Memory B cell (primary cell): ENCODE results near the gene SPOCD1.

Experiments used
- ATAC-seq: fragments of 150-1000 bp; cut with Tn5 transposase; 2 replicates; pipeline ENCODE4 v1.10.0; 2021; ENCODE audit warnings: low read depth, mild to moderate bottlenecking, moderate library complexity
- DNase-seq, 2 donors: peaks; one replicate each; pipeline ENCODE4 v3.0.0; 2022; ENCODE audit warnings: low spot score in 2 of 2
- H3K27ac Mint-ChIP-seq: one replicate; pipeline ENCODE4 v1.8.0; 2022; ENCODE audit warnings: mild to moderate bottlenecking, moderate library complexity, mixed read lengths
- H3K27me3 Mint-ChIP-seq: one replicate; pipeline ENCODE4 v1.8.0; 2022; ENCODE audit warnings: mixed read lengths
- H3K36me3 Mint-ChIP-seq: one replicate; pipeline ENCODE4 v1.8.0; 2022; ENCODE audit warnings: mild to moderate bottlenecking, mixed read lengths
- H3K4me1 Mint-ChIP-seq: one replicate; pipeline ENCODE4 v1.8.0; 2022; ENCODE audit warnings: mixed read lengths
- H3K4me3 Mint-ChIP-seq: one replicate; pipeline ENCODE4 v1.8.0; 2022; ENCODE audit warnings: mild to moderate bottlenecking, moderate library complexity, mixed read lengths
- H3K9me3 Mint-ChIP-seq: one replicate; pipeline ENCODE4 v1.8.0; 2022; ENCODE audit warnings: mixed read lengths

Gene SPOCD1

GRCh38 chr1:31760471-31761470 lies 55.1 kb downstream of the SPOCD1 start:
- peak; percentile 74 for ATAC-seq
- H3K36me3 Mint-ChIP-seq: no peaks in the 10 kb centered on the region
- peaks cover 3% of the 10 kb centered on the region for H3K27me3 Mint-ChIP-seq
- peak overlapping the region; percentile 67 for H3K27ac Mint-ChIP-seq
- peak; percentile 62 to 66 for DNase-seq
- peaks cover 23% of the 10 kb centered on the region for H3K4me1 Mint-ChIP-seq
- H3K4me3 Mint-ChIP-seq: peak overlapping the region; percentile 62
- no peaks in the 10 kb centered on the region for H3K9me3 Mint-ChIP-seq

DNA sequence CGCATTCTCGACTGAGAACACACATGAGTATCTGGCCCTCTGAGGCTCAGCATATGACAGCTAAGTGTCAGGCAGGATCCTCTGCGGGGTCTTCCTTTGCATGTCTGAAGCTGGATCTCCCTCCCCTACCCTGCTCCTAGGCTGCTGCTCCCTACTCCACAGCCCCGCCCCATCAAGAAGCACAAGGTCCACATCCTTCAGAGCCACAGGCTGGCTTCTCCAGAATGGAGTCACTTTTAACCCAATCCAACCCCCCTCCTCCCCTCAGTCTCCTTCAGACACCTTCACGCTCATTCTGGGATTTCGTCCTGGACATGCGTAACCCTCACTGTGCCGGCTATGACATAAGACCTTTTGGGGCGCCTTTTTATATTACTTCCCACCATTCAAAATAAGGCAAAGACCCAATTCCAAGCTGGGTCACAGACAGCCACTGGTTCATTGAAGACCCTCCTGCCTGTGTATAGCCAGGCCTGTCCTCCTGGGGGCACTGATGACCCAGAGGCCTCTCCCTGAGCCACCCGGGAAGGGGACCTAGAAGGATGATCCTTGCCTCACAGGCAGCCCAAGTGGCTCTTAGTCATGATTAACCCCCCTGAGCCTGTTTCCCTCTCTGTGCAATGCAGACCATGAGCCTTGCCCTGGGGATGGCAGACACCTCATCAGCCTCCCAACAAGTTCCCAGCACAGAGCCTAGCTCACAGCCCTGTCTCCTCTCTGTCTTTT lies 56.4 kb downstream of the SPOCD1 start:
- ATAC-seq (no peak), DNase-seq (no peak)
- H3K36me3 Mint-ChIP-seq: no peaks in the 10 kb centered on the region
- no peaks in the 10 kb centered on the region for H3K9me3 Mint-ChIP-seq
- peaks cover 5% of the 10 kb centered on the region for H3K27me3 Mint-ChIP-seq
- H3K4me1 Mint-ChIP-seq: peaks cover 17% of the 10 kb centered on the region
- peak overlapping the region; percentile 54 for H3K4me3 Mint-ChIP-seq
- no peak overlapping the region for H3K27ac Mint-ChIP-seq

- Mint-ChIP-seq H3K9me3 (no peaks in the 10 kb centered on the region), H3K4me3 (no peak overlapping the region), H3K36me3 (no peaks in the 10 kb centered on the region), H3K4me1 (peaks cover 17% of the 10 kb centered on the region), H3K27me3 (peaks cover 5% of the 10 kb centered on the region), H3K27ac (no peak overlapping the region)
- DNase-seq: no peak
- ATAC-seq: no peak
These were observed 57.0 kb downstream of the SPOCD1 start for GRCh38 chr1:31758823-31759222.

- DNase-seq: no peak
- H3K27ac Mint-ChIP-seq: no peak overlapping the region
- H3K27me3 Mint-ChIP-seq: peaks cover 2% of the 10 kb centered on the region
- no peaks in the 10 kb centered on the region for H3K9me3 Mint-ChIP-seq
- no peaks in the 10 kb centered on the region for H3K36me3 Mint-ChIP-seq
- no peak for ATAC-seq
- H3K4me3 Mint-ChIP-seq: no peak overlapping the region
- peaks cover 13% of the 10 kb centered on the region for H3K4me1 Mint-ChIP-seq
These were observed 57.8 kb downstream of the SPOCD1 start for GRCh38 chr1:31757989-31758388.

GRCh38 chr1:31757204-31757679 lies 58.6 kb downstream of the SPOCD1 start:
- DNase-seq (no peak), ATAC-seq (no peak)
- Mint-ChIP-seq H3K9me3 (no peaks in the 10 kb centered on the region), H3K27me3 (peaks cover 2% of the 10 kb centered on the region), H3K4me3 (no peak overlapping the region), H3K36me3 (no peaks in the 10 kb centered on the region), H3K27ac (no peak overlapping the region), H3K4me1 (peaks cover 12% of the 10 kb centered on the region)

DNA sequence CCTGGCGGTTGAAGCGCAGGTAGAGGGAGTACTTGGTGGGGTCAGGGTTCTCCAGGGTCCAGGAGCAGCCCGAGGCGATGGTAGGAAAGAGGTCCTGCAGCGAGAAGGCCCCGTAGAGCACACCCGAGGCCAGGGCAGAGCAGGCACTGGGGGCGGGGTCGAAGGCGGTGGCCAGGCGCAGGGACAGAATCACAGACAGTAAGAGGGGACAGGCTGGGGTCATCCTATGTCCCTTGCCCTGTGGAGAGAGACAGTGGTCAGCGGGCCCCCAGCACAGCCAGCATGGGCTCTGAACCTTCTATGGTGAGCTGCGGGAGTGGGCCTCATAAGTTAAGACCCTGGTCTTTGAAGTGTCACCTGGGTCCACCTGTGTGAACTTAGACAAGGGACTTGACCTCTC lies 59.2 kb downstream of the SPOCD1 start:
- no peak for DNase-seq
- H3K9me3 Mint-ChIP-seq: no peaks in the 10 kb centered on the region
- H3K27ac Mint-ChIP-seq: no peak overlapping the region
- no peaks in the 10 kb centered on the region for H3K36me3 Mint-ChIP-seq
- H3K4me1 Mint-ChIP-seq: peaks cover 16% of the 10 kb centered on the region
- no peak for ATAC-seq
- peaks cover 2% of the 10 kb centered on the region for H3K27me3 Mint-ChIP-seq
- no peak overlapping the region for H3K4me3 Mint-ChIP-seq

DNA sequence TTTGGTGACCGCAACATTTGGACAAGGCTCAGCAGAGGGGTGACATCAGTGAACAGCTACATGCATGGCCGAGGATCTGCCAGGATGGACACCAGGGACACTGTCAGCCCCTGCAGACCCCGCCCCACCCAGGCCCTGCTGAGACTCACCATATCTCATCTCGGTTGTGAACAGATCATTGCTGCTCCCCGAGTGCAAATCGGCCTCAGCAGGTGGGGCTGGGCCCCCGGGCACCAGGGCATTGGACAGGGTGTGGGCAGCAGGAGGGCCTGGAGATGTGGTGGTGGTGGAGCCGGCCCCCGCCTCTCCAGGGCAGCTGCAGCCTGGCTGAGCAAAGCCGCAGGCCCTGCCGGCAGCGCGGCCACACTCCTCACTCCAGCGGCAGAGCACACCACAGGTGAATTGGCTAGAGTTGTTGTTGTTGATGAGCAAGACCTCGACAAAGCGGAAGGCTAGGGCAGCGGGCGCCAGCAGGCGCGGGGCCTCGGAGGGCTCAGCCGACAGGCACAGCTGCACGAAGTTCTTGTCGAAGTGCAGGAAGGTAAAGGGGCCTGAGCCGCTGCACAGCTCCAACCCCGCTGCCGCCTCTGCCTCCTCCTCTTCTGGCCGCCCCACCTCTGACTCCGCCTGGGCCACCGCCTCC lies 59.9 kb downstream of the SPOCD1 start:
- H3K27ac Mint-ChIP-seq: no peak overlapping the region
- no peaks in the 10 kb centered on the region for H3K36me3 Mint-ChIP-seq
- no peaks in the 10 kb centered on the region for H3K9me3 Mint-ChIP-seq
- ATAC-seq (no peak), DNase-seq (no peak)
- H3K4me3 Mint-ChIP-seq: no peak overlapping the region
- peaks cover 19% of the 10 kb centered on the region for H3K4me1 Mint-ChIP-seq
- peaks cover 2% of the 10 kb centered on the region for H3K27me3 Mint-ChIP-seq

DNA sequence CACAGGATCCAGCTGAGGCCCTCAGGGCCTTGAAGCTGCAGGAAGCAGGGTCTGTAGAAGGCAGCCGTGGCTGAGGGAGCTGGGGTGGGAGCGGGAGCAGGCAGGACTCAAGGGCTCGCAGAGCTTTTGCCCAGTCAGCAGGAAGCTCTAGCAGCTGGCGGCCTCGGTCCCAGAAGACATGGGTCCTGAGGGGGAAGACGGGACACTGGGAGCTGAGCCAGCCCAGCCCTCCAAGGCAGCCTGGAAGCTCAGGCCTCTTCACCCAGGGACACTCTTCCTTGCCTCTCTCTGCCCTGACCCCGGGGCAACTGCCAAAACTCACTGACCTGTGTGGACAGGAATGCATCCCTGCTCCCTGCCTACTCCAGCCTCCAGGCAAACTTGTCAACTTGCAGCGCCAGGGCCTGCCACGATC lies 60.6 kb downstream of the SPOCD1 start:
- H3K4me1 Mint-ChIP-seq: peaks cover 25% of the 10 kb centered on the region
- no peaks in the 10 kb centered on the region for H3K36me3 Mint-ChIP-seq
- no peak overlapping the region for H3K4me3 Mint-ChIP-seq
- no peaks in the 10 kb centered on the region for H3K9me3 Mint-ChIP-seq
- no peak overlapping the region for H3K27ac Mint-ChIP-seq
- peaks cover 2% of the 10 kb centered on the region for H3K27me3 Mint-ChIP-seq
- no peak for ATAC-seq
- DNase-seq: no peak

- H3K4me1 Mint-ChIP-seq: peaks cover 23% of the 10 kb centered on the region
- no peaks in the 10 kb centered on the region for H3K36me3 Mint-ChIP-seq
- no peak overlapping the region for H3K4me3 Mint-ChIP-seq
- no peak for ATAC-seq
- peaks cover 3% of the 10 kb centered on the region for H3K27me3 Mint-ChIP-seq
- DNase-seq: no peak
- no peak overlapping the region for H3K27ac Mint-ChIP-seq
- no peaks in the 10 kb centered on the region for H3K9me3 Mint-ChIP-seq
These were observed 61.4 kb downstream of the SPOCD1 start for GRCh38 chr1:31754397-31754796.

GRCh38 chr1:31753707-31754349 lies 62.0 kb downstream of the SPOCD1 start:
- DNase-seq: no peak
- peaks cover 27% of the 10 kb centered on the region for H3K4me1 Mint-ChIP-seq
- no peak overlapping the region for H3K27ac Mint-ChIP-seq
- H3K27me3 Mint-ChIP-seq: peaks cover 3% of the 10 kb centered on the region
- no peak for ATAC-seq
- no peaks in the 10 kb centered on the region for H3K9me3 Mint-ChIP-seq
- H3K36me3 Mint-ChIP-seq: no peaks in the 10 kb centered on the region
- H3K4me3 Mint-ChIP-seq: no peak overlapping the region

DNA sequence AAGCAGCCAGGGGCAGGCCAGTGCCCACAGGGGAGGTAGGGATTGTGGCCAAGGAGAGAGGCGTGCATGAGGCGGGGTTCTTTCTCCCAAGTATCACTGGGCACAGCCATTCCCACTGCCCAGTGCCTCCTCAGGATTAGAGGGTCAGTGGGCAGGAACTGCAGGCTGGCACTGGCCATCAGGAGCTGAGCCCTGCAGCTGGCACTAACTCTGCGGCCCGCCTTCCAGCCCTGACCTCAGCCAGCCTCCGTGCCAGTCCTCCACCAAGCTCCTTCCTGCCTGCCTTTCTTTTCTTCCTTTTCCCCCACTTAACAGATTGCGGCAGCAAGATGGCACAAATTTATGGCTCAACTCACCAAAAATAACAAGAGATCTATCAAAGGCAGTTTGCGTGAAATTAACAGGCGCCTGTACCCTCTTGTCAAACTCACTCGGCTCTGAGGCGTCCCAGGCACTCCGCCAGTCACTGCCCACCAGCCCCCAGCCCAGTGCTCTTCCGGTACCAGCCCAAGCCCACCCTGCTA lies 62.8 kb downstream of the SPOCD1 start:
- H3K36me3 Mint-ChIP-seq: no peaks in the 10 kb centered on the region
- DNase-seq (no peak), ATAC-seq (no peak)
- H3K27me3 Mint-ChIP-seq: peaks cover 3% of the 10 kb centered on the region
- no peaks in the 10 kb centered on the region for H3K9me3 Mint-ChIP-seq
- no peak overlapping the region for H3K27ac Mint-ChIP-seq
- H3K4me3 Mint-ChIP-seq: no peak overlapping the region
- peaks cover 27% of the 10 kb centered on the region for H3K4me1 Mint-ChIP-seq

GRCh38 chr1:31752258-31752657 lies 63.6 kb downstream of the SPOCD1 start:
- no peaks in the 10 kb centered on the region for H3K36me3 Mint-ChIP-seq
- H3K9me3 Mint-ChIP-seq: no peaks in the 10 kb centered on the region
- peaks cover 29% of the 10 kb centered on the region for H3K4me1 Mint-ChIP-seq
- no peak overlapping the region for H3K4me3 Mint-ChIP-seq
- ATAC-seq (no peak), DNase-seq (no peak)
- H3K27ac Mint-ChIP-seq: no peak overlapping the region
- peaks cover 3% of the 10 kb centered on the region for H3K27me3 Mint-ChIP-seq

GRCh38 chr1:31751822-31752241 lies 64.0 kb downstream of the SPOCD1 start:
- DNase-seq: no peak
- Mint-ChIP-seq H3K4me1 (peaks cover 33% of the 10 kb centered on the region), H3K27ac (no peak overlapping the region), H3K4me3 (no peak overlapping the region), H3K27me3 (peaks cover 3% of the 10 kb centered on the region), H3K36me3 (no peaks in the 10 kb centered on the region), H3K9me3 (no peaks in the 10 kb centered on the region)
- ATAC-seq: no peak
